Measurements from ENCODE around the gene RPTOR. TPM values are rescaled to one million over a fixed set of nuclear protein-coding genes. Genes with fewer than 3 reads are reported as not detected.

RPTOR gene
- total RNA-seq, 1 experiment from 2014 or later: 9.1 TPM

GRCh38 chr17:80977172-80977571, 432.5 kb downstream of the RPTOR start:
- DNase-seq (ENCODE audit: low read depth): no peak

GRCh38 chr17:80978499-80979497, 434.2 kb downstream of the RPTOR start:
- DNase-seq (ENCODE audit: low read depth): no peak

- DNase-seq (ENCODE audit: low read depth): no peak
Observed at GRCh38 chr17:80979547-80980378, 435.1 kb downstream of the RPTOR start.

- no peak for DNase-seq (ENCODE audit: low read depth)
Observed at GRCh38 chr17:80980397-80981061, 435.9 kb downstream of the RPTOR start.

GRCh38 chr17:80981062-80981902, 436.6 kb downstream of the RPTOR start:
- no peak for DNase-seq (ENCODE audit: low read depth)

GRCh38 chr17:80981929-80982425, 437.3 kb downstream of the RPTOR start:
- DNase-seq (ENCODE audit: low read depth): no peak

- no peak for DNase-seq (ENCODE audit: low read depth)
Observed at GRCh38 chr17:80982426-80982974, 437.9 kb downstream of the RPTOR start.

- no peak for DNase-seq (ENCODE audit: low read depth)
Observed at GRCh38 chr17:80983545-80983944, 438.9 kb downstream of the RPTOR start.

GRCh38 chr17:80984749-80985148, 440.1 kb downstream of the RPTOR start:
- peak; percentile 81 for DNase-seq (ENCODE audit: low read depth)

- DNase-seq (ENCODE audit: low read depth): no peak
Observed at GRCh38 chr17:80986046-80986445, 441.4 kb downstream of the RPTOR start.

GRCh38 chr17:80986816-80987475, 442.3 kb downstream of the RPTOR start:
- DNase-seq (ENCODE audit: low read depth): no peak

- no peak for DNase-seq (ENCODE audit: low read depth)
Observed at GRCh38 chr17:80987941-80988461, 443.4 kb downstream of the RPTOR start.

- DNase-seq (ENCODE audit: low read depth): no peak
Observed at GRCh38 chr17:80989586-80989913, 444.9 kb downstream of the RPTOR start.

- peak; percentile 10 for DNase-seq (ENCODE audit: low read depth)
Observed at GRCh38 chr17:80990921-80991644, 446.4 kb downstream of the RPTOR start.

GRCh38 chr17:80991645-80992076, 447.0 kb downstream of the RPTOR start, which contains the start of gene CHMP6:
Gene CHMP6 (plus strand): TSS chr17:80991841. CDS start chr17:80991919, 78 bp downstream.
- DNase-seq (ENCODE audit: low read depth): peak; percentile 89

GRCh38 chr17:80992077-80992947, 447.7 kb downstream of the RPTOR start:
- peak; percentile 14 for DNase-seq (ENCODE audit: low read depth)

- DNase-seq (ENCODE audit: low read depth): peak; percentile 35
Observed at GRCh38 chr17:80992948-80993624, 448.4 kb downstream of the RPTOR start.

Data from Daoy (cell line).